Non-pigmented ciliary epithelial cell (primary cell): Measurements from ENCODE around the gene DDX23.

ENCODE experiments used
- DNase-seq: peaks from one replicate; pipeline ENCODE4 v3.0.0-alpha.2; 2010; ENCODE audit warnings: low read depth

Gene DDX23

GRCh38 chr12:48795550-48796455 lies 56.2 kb downstream of the DDX23 start:
- no peak for DNase-seq

- no peak for DNase-seq
Observed at GRCh38 chr12:48794870-48795269, 57.1 kb downstream of the DDX23 start.

GRCh38 chr12:48793696-48794095 lies 58.3 kb downstream of the DDX23 start:
- DNase-seq, result no peak

GRCh38 chr12:48789858-48790326 lies 62.1 kb downstream of the DDX23 start:
- no peak for DNase-seq

- DNase-seq, result no peak
Observed at GRCh38 chr12:48788854-48789775, 62.8 kb downstream of the DDX23 start, which contains the start of gene ADCY6. Gene ADCY6, minus strand, starts transcription at chr12:48789089. Its CDS starts 5,655 bp downstream, at chr12:48783434.

- no peak for DNase-seq
Observed at GRCh38 chr12:48788524-48788853, 63.5 kb downstream of the DDX23 start.

GRCh38 chr12:48787791-48788523 lies 64.0 kb downstream of the DDX23 start:
- DNase-seq, result no peak

- no peak for DNase-seq
Observed at GRCh38 chr12:48786591-48787544, 65.1 kb downstream of the DDX23 start.

- DNase-seq, result no peak
Observed at GRCh38 chr12:48783432-48783831, 68.5 kb downstream of the DDX23 start.

GRCh38 chr12:48782457-48783395 lies 69.2 kb downstream of the DDX23 start:
- no peak for DNase-seq

GRCh38 chr12:48781750-48782456 lies 70.1 kb downstream of the DDX23 start:
- no peak for DNase-seq

- DNase-seq, result no peak
Observed at GRCh38 chr12:48780381-48781025, 71.5 kb downstream of the DDX23 start.

GRCh38 chr12:48779869-48780268 lies 72.1 kb downstream of the DDX23 start:
- DNase-seq, result peak; percentile 32
